NCI-H345 treated with DMSO at 0.1 percent for 48 hours (cell line): ENCODE results near the gene MACROD1.
A peak's percentile ranks its signal among the peaks of the same experiment; 100 is the strongest.

Experiments
- DNase-seq: peaks from one replicate; lab custom pipeline; 2025; ENCODE audit not compliant: unreplicated experiment; lab: John Stamatoyannopoulos, UW

Gene MACROD1

GRCh38 chr11:64114231-64114630 is 51.7 kb downstream of the MACROD1 start:
- DNase-seq = no peak

GRCh38 chr11:64113462-64113780 is 52.5 kb downstream of the MACROD1 start:
- no peak for DNase-seq

- DNase-seq = no peak
Measured at GRCh38 chr11:64112771-64113461, 53.0 kb downstream of the MACROD1 start.

- DNase-seq = no peak
Measured at GRCh38 chr11:64110465-64111375, 55.2 kb downstream of the MACROD1 start.

GRCh38 chr11:64109332-64109731 is 56.6 kb downstream of the MACROD1 start:
- no peak for DNase-seq

- no peak for DNase-seq
Measured at GRCh38 chr11:64107303-64107702, 58.6 kb downstream of the MACROD1 start.

- DNase-seq = no peak
Measured at GRCh38 chr11:64104632-64105031, 61.3 kb downstream of the MACROD1 start.

GRCh38 chr11:64103277-64103985 is 62.5 kb downstream of the MACROD1 start:
- no peak for DNase-seq

GRCh38 chr11:64102005-64102738 is 63.7 kb downstream of the MACROD1 start:
- no peak for DNase-seq

GRCh38 chr11:64101461-64101860 is 64.5 kb downstream of the MACROD1 start:
- DNase-seq = no peak

GRCh38 chr11:64100782-64101353 is 65.0 kb downstream of the MACROD1 start:
- DNase-seq = no peak

- peak; percentile 31 for DNase-seq
Measured at GRCh38 chr11:64100360-64100759, 65.6 kb downstream of the MACROD1 start.

- DNase-seq = no peak
Measured at GRCh38 chr11:64099436-64099835, 66.5 kb downstream of the MACROD1 start.

- no peak for DNase-seq
Measured at GRCh38 chr11:64098318-64098831, 67.5 kb downstream of the MACROD1 start.

- DNase-seq = no peak
Measured at GRCh38 chr11:64097468-64098317, 68.2 kb downstream of the MACROD1 start.

- peak; percentile 65 for DNase-seq
Measured at GRCh38 chr11:64096835-64097234, 69.1 kb downstream of the MACROD1 start.

- peak; percentile 64 for DNase-seq
Measured at GRCh38 chr11:64095949-64096348, 70.0 kb downstream of the MACROD1 start.

GRCh38 chr11:64095273-64095817 is 70.6 kb downstream of the MACROD1 start:
- peak; percentile 19 for DNase-seq
